H7 (cell line): ENCODE results near the gene AFDN. TPM values are rescaled to one million over a fixed set of nuclear protein-coding genes. Genes with fewer than 3 reads are reported as not detected.
A peak's percentile ranks its signal among the peaks of the same experiment; 100 is the strongest.
"Not testable (repeated sequence)": the region's sequence is repeated elsewhere in the genome, so short reads cannot be mapped to it uniquely, and the experiment has no call there.

Source experiments
- DNase-seq: peaks from one replicate; pipeline ENCODE4 v3.0.0; 2012
- H3K27me3 ChIP-seq: 2 replicates; pipeline ENCODE4 v1.6.0; 2011; ENCODE audit warnings: mild to moderate bottlenecking, low read length; ENCODE audit not compliant: control insufficient read depth, insufficient read depth
- H3K36me3 ChIP-seq: replicated peaks from 2 replicates; pipeline ENCODE4 v1.5.1; 2011; ENCODE audit warnings: low read length; ENCODE audit not compliant: control insufficient read depth, insufficient read depth
- H3K4me3 ChIP-seq: 2 replicates; pipeline ENCODE4 v1.5.1; 2011; ENCODE audit warnings: low read depth, mild to moderate bottlenecking, control low read depth, low read length, moderate library complexity; ENCODE audit not compliant: insufficient read depth
- total RNA-seq: library from RNA; depleted of rRNA; stranded (reverse); fragments of >200 nt; shearing (Covaris generic); gene quantifications from 2 replicates; pipeline ENCODE4 v1.2.3, GENCODE V29; 2014

AFDN gene
- total RNA-seq, 1 experiment from 2014 or later = 67.6 TPM

DNA sequence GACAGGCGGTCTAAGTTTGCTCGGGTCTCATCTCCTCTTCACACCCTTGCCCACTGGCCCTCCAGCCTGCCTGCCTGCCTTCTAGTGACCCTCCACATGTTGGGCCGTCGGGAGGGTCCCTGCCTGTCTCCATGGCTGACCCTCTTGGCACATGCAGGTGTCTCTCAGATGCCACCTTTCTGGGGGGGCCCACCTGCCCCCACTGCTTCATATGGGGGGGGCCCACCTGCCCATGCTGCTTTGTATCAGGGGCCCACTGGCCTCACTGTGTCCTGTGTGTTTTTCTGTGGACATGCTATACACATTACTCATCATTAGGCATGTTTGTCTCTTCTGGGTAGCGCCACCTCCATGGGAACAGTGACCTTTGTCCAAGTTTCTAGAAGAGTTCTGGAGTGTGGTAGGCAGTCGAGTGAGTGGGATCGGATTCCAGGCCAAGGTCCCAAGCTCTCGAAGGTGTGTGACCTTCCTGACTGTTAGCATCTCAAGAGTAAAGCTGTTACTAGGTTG is 130.3 kb downstream of the AFDN start:
- Histone ChIP-seq H3K36me3 (peaks cover 4% of the 10 kb centered on the region), H3K4me3 (no peak overlapping the region), H3K27me3 (no peaks in the 10 kb centered on the region)
- DNase-seq = no peak

DNA sequence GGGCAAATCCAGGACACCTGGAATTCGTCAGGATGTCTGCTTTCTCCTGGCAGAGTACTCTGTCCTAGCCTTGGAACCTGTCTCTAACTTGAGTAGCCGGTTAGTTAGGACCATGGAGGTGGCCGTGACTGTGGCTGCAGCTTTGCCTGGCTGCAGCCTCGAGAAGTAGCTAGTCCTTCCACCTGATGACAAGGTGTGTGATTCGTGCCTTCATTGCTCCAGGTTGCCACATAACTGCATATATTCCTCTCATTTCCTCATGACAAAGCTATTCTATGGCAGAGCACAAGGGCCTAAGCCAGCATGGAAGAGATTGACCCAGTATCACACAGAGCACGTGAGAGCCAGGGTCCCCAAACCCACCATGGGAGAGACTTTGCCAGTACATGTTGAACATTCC is 130.9 kb downstream of the AFDN start:
- H3K36me3 ChIP-seq = peaks cover 3% of the 10 kb centered on the region
- no peak overlapping the region for H3K4me3 ChIP-seq
- no peak for DNase-seq
- H3K27me3 ChIP-seq = no peaks in the 10 kb centered on the region

- no peak overlapping the region for H3K4me3 ChIP-seq
- H3K36me3 ChIP-seq = peaks cover 12% of the 10 kb centered on the region
- H3K27me3 ChIP-seq = no peaks in the 10 kb centered on the region
- no peak for DNase-seq
Observed at GRCh38 chr6:167960579-167960978, 133.9 kb downstream of the AFDN start.

DNA sequence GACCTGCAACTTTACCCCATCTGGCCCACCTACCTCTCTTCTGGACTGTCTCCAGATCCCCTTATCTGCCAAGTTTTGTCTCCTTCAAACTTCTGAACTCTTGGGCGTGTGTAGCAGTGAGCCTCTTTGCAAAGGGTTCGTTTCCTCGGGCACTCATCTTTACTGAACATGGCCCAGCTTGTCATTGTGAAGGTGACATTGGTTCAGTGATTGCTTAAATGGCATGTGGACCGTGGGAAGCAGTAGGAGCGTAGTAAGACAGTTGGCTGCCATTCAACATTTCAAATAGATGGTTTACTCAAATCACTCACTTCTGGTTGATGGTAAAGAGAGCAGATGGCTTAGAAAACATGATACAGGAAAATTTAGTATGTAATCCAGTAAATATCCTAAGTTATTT is 136.0 kb downstream of the AFDN start:
- peaks cover 16% of the 10 kb centered on the region for H3K36me3 ChIP-seq
- H3K4me3 ChIP-seq = no peak overlapping the region
- DNase-seq = no peak
- no peaks in the 10 kb centered on the region for H3K27me3 ChIP-seq

DNA sequence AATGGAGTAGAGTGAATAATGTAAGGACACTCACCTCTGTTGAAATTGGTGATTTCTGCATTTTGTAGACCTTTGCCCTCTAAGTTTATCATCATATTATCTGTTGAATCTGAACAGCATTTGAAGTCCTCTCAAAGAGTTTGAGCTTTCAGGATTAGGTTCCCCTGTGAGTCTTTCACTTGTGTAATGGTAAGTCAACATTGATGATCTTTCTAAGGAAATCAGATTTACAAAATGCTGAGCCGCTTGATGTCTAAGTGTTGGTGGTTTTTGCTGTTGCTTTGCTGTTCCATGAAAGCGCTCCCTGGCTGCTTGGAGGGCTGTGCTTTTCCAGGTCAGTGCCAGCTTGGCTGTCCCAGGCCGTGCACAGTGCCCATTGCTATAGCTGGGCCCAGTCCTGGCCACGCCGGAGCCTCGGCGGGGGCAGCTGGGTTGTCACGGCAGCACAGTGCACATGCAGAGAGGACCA is 136.9 kb downstream of the AFDN start:
- Histone ChIP-seq H3K4me3 (no peak overlapping the region), H3K27me3 (no peaks in the 10 kb centered on the region), H3K36me3 (peaks cover 16% of the 10 kb centered on the region)
- DNase-seq = no peak

DNA sequence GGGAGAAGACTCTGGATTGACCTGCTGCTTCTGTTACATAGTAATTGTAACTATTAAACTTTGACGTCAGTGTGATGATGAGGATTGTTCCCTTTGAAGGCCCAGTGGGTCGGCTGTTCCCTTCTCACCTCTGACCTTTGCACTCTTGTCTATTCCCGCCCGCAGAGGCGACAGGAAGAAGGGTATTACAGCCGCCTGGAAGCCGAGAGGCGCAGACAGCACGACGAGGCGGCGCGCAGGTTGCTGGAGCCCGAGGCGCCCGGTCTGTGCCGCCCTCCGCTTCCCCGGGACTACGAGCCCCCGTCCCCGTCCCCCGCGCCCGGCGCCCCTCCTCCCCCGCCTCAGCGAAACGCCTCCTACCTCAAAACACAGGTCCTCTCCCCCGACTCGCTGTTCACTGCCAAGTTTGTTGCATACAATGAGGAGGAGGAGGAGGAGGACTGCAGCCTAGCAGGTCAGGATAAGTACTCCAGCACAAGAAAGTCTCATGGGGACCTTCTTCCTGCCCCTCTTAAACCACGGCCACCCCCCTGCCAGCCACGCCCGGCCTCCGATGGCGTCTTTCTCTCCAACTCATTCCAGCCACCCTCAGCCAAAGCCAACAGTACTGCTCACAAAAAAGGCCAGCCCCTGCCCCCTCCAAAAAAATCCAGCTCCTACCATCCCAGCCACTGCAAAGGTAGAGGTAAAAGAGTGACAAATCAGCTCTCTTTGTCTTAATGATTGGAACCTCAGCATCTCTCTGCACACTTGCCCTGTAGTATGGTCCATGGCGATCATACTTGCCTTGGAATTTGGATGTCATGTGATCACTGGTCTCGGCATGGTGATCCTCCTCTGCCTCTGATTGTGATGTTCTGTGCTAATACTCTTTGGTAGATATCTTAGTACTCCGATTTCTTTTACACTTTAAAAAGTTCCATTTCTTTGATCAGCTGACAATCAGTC is 139.2 kb downstream of the AFDN start:
- Histone ChIP-seq H3K4me3 (no peak overlapping the region), H3K27me3 (no peaks in the 10 kb centered on the region), H3K36me3 (peaks cover 16% of the 10 kb centered on the region)
- DNase-seq = no peak

DNA sequence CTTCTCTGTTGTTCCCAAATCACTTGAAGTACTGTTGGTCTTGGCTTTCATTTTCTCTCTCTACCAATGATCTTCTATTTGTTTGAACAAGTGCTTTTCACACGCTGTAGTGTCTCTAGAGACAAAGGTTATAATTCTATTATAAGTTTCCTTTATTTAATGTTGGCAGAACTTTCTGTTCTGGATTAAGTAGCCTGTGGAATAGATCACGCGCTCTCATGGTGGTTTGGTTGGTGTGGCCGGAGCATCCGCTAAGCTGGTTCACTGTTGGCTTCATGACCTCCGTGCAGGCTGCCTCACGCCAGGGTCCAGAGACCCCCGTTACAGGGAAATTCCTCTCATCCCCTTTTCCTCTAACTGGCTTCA is 139.8 kb downstream of the AFDN start:
- Histone ChIP-seq H3K27me3 (no peaks in the 10 kb centered on the region), H3K4me3 (no peak overlapping the region), H3K36me3 (peaks cover 17% of the 10 kb centered on the region)
- no peak for DNase-seq

GRCh38 chr6:167968091-167968490 is 141.4 kb downstream of the AFDN start:
- peak; percentile 85 for DNase-seq
- Histone ChIP-seq H3K27me3 (no peaks in the 10 kb centered on the region), H3K36me3 (peaks cover 15% of the 10 kb centered on the region)

GRCh38 chr6:167970230-167970629 is 143.5 kb downstream of the AFDN start:
- Histone ChIP-seq H3K36me3 (peaks cover 10% of the 10 kb centered on the region), H3K27me3 (no peaks in the 10 kb centered on the region), H3K4me3 (no peak overlapping the region)
- no peak for DNase-seq

More at GRCh38 chr6:167968091-167968490, 141.4 kb downstream of the AFDN start:
- no peak overlapping the region for H3K4me3 ChIP-seq

DNA sequence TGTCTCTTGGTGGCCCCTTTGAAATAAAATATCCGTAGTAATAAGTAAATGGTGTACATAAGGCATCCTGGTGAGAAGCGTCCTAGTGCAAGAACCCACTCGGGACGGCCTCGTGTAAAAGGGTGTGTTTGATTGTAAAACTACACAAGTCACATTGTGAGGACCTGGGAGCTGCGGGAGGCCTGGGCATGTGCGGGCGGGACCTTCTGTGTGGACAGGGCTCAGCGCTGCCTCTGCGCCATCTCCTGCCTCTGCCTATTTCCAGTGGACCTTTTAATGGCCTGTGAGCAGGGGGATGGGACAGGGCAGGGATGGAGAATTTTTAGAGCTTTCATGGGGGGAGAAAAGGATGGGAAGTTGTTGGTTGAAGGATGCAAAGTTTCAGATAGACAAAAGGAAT is 145.5 kb downstream of the AFDN start:
- H3K36me3 ChIP-seq = peaks cover 3% of the 10 kb centered on the region
- H3K27me3 ChIP-seq = no peaks in the 10 kb centered on the region
- no peak overlapping the region for H3K4me3 ChIP-seq
- no peak for DNase-seq

- DNase-seq = peak; percentile 77
- Histone ChIP-seq H3K36me3 (peaks cover 1% of the 10 kb centered on the region; the same call in 1 of the 2 replicates), H3K27me3 (no peaks in the 10 kb centered on the region), H3K4me3 (no peak overlapping the region)
Observed at GRCh38 chr6:167973148-167973885, 146.6 kb downstream of the AFDN start.

- H3K4me3 ChIP-seq = no peak overlapping the region
- H3K36me3 ChIP-seq = peaks cover 1% of the 10 kb centered on the region; the same call in 1 of the 2 replicates
- no peak for DNase-seq
- no peaks in the 10 kb centered on the region for H3K27me3 ChIP-seq
Observed at GRCh38 chr6:167974640-167975344, 148.1 kb downstream of the AFDN start.

GRCh38 chr6:167975458-167975857 is 148.7 kb downstream of the AFDN start:
- no peak for DNase-seq
- Histone ChIP-seq H3K36me3 (0 out of 2 replicates have a peak, but pooled peaks cover 1% of the 10 kb centered on the region), H3K4me3 (no peak overlapping the region), H3K27me3 (no peaks in the 10 kb centered on the region)

GRCh38 chr6:167976116-167976657 is 149.5 kb downstream of the AFDN start:
- H3K36me3 ChIP-seq, DNase-seq, H3K4me3 ChIP-seq, H3K27me3 ChIP-seq: not testable (repeated sequence)
